Natural killer cell (primary cell): ENCODE results near the gene MYDGF. TPM values are rescaled to one million over a fixed set of nuclear protein-coding genes. Genes with fewer than 3 reads are reported as not detected.

Experiments used
- ATAC-seq, 3 donors: fragments of 150-1000 bp in 2 of 3; fragments of 200-7000 bp in 1 of 3; cut with Tn5 transposase; 1 replicate in 1 of 3; 2 replicates in 2 of 3; pipeline ENCODE4 v1.10.0; 2021; ENCODE audit warnings: mild to moderate bottlenecking in 2 of 3, moderate library complexity in 2 of 3
- DNase-seq, 2 donors: peaks; one replicate each; pipeline versions ENCODE4 v3.0.0 to v3.0.0-alpha.2; 2013 to 2021; ENCODE audit warnings: mixed read lengths in 1 of 2
- H3K27ac ChIP-seq: one replicate; pipeline ENCODE4 v1.5.1; 2013; ENCODE audit warnings: mild to moderate bottlenecking, low read length
- H3K27me3 ChIP-seq: one replicate; pipeline ENCODE4 v1.6.1; 2013; ENCODE audit warnings: low read length; ENCODE audit not compliant: control insufficient read depth, insufficient read depth
- H3K36me3 ChIP-seq: one replicate; pipeline ENCODE4 v1.6.1; 2013; ENCODE audit warnings: low read length; ENCODE audit not compliant: control insufficient read depth, insufficient read depth
- H3K4me1 ChIP-seq: one replicate; pipeline ENCODE4 v1.6.1; 2013; ENCODE audit warnings: low read length; ENCODE audit not compliant: control insufficient read depth, insufficient read depth
- H3K4me3 ChIP-seq: one replicate; pipeline ENCODE4 v1.5.1; 2013; ENCODE audit warnings: low read length
- H3K9me3 ChIP-seq: one replicate; pipeline ENCODE4 v1.6.1; 2013; ENCODE audit warnings: low read length; ENCODE audit not compliant: control insufficient read depth, insufficient read depth
- H3K27ac Mint-ChIP-seq, 2 donors: one replicate each; pipeline ENCODE4 v1.8.0; 2022; ENCODE audit warnings: mild to moderate bottlenecking in 2 of 2, mixed read lengths in 2 of 2, moderate library complexity in 1 of 2
- H3K27me3 Mint-ChIP-seq, 2 donors: one replicate each; pipeline ENCODE4 v1.8.0; 2022; ENCODE audit warnings: low read depth in 2 of 2, mixed read lengths in 2 of 2
- H3K36me3 Mint-ChIP-seq: one replicate; pipeline ENCODE4 v1.8.0; 2022; ENCODE audit warnings: mixed read lengths
- H3K4me1 Mint-ChIP-seq, 2 donors: one replicate each; pipeline ENCODE4 v1.8.0; 2022; ENCODE audit warnings: mixed read lengths in 2 of 2
- H3K4me3 Mint-ChIP-seq: one replicate; pipeline ENCODE4 v1.8.0; 2022; ENCODE audit warnings: mild to moderate bottlenecking, moderate library complexity, mixed read lengths
- H3K9me3 Mint-ChIP-seq, 2 donors: one replicate each; pipeline ENCODE4 v1.8.0; 2022; ENCODE audit warnings: mixed read lengths in 2 of 2
- CTCF ChIP-seq: fragments of 200-600 bp; IDR thresholded peaks from one replicate; pipeline ENCODE4 v1.8.0; 2022; ENCODE audit warnings: antibody characterized with exemption
- WGBS: methylation state at CpG from one replicate; pipeline ENCODE4 v1.1.7; 2013; ENCODE audit warnings: missing lambda C conversion rate; ENCODE audit not compliant: insufficient coverage; 5-methylcytosine and 5-hydroxymethylcytosine counted together
- intact Hi-C: fragments of 100-400 bp; cut with micrococcal nuclease; formaldehyde crosslinking; loops from one replicate; pipeline ENCODE4 v1.14.2; 2022
- total RNA-seq, 4 donors: library from RNA; stranded (reverse); fragments of 120-200 nt in 1 of 4; gene quantifications; one replicate each; pipeline versions ENCODE4 v1.2.3 to v1.2.4, GENCODE V29; 2013 to 2022

The MYDGF gene
- total RNA-seq, 3 donors from 2014 or later (not counting 1 experiment from before 2014, with no cell fraction given): 36.9 to 41.8 (median 37.2) TPM

GRCh38 chr19:4645718-4646117 is 24.4 kb downstream of the MYDGF start:
- intact Hi-C loops: no loop called here
- no peaks in the 10 kb centered on the region for H3K9me3 ChIP-seq
- H3K27me3 Mint-ChIP-seq: no peaks in the 10 kb centered on the region
- peaks cover 0 to 7% of the 10 kb centered on the region in 2 donors for H3K4me1 Mint-ChIP-seq
- no peak overlapping the region for H3K4me3 Mint-ChIP-seq
- no peaks in the 10 kb centered on the region for H3K9me3 Mint-ChIP-seq
- no peak overlapping the region for H3K27ac Mint-ChIP-seq
- no peak overlapping the region for H3K4me3 ChIP-seq
- TF ChIP-seq CTCF: no peak
- no peak for DNase-seq
- H3K36me3 Mint-ChIP-seq: no peaks in the 10 kb centered on the region
- H3K36me3 ChIP-seq: no peaks in the 10 kb centered on the region
- WGBS: 93% methylated on average over 4 of the region's 4 CpGs
- H3K27me3 ChIP-seq: no peaks in the 10 kb centered on the region
- H3K27ac ChIP-seq: no peak overlapping the region
- no peak for ATAC-seq
- peaks cover 20% of the 10 kb centered on the region for H3K4me1 ChIP-seq

GRCh38 chr19:4642625-4643024 is 27.5 kb downstream of the MYDGF start:
- Mint-ChIP-seq H3K9me3 (no peaks in the 10 kb centered on the region), H3K27ac (no peak overlapping the region), H3K4me1 (peaks cover 9 to 14% of the 10 kb centered on the region in 2 donors), H3K27me3 (no peaks in the 10 kb centered on the region), H3K36me3 (no peaks in the 10 kb centered on the region), H3K4me3 (no peak overlapping the region)
- H3K9me3 ChIP-seq: no peaks in the 10 kb centered on the region
- DNase-seq (no peak), ATAC-seq (no peak)
- H3K4me3 ChIP-seq: no peak overlapping the region
- H3K4me1 ChIP-seq: peaks cover 29% of the 10 kb centered on the region
- WGBS: 97% methylated on average over 6 of the region's 6 CpGs
- H3K27me3 ChIP-seq: no peaks in the 10 kb centered on the region
- no peaks in the 10 kb centered on the region for H3K36me3 ChIP-seq
- TF ChIP-seq CTCF: no peak
- intact Hi-C loops: no loop called here
- H3K27ac ChIP-seq: no peak overlapping the region

GRCh38 chr19:4641132-4641531 is 29.0 kb downstream of the MYDGF start:
- Histone ChIP-seq H3K4me1 (peaks cover 36% of the 10 kb centered on the region), H3K27me3 (no peaks in the 10 kb centered on the region), H3K9me3 (no peaks in the 10 kb centered on the region), H3K4me3 (no peak overlapping the region), H3K27ac (no peak overlapping the region), H3K36me3 (no peaks in the 10 kb centered on the region)
- no peaks in the 10 kb centered on the region for H3K9me3 Mint-ChIP-seq
- DNase-seq (no peak), ATAC-seq (no peak)
- TF ChIP-seq CTCF: no peak
- no peak overlapping the region for H3K27ac Mint-ChIP-seq
- intact Hi-C loops: no loop called here
- 90% methylated on average over 14 of the region's 14 CpGs for WGBS
- H3K4me3 Mint-ChIP-seq: peak overlapping the region; percentile 31
- H3K4me1 Mint-ChIP-seq: peaks cover 9 to 14% of the 10 kb centered on the region in 2 donors
- no peaks in the 10 kb centered on the region for H3K27me3 Mint-ChIP-seq
- no peaks in the 10 kb centered on the region for H3K36me3 Mint-ChIP-seq
